ENCODE measurements around the gene TEX14.

TEX14 gene

DNA sequence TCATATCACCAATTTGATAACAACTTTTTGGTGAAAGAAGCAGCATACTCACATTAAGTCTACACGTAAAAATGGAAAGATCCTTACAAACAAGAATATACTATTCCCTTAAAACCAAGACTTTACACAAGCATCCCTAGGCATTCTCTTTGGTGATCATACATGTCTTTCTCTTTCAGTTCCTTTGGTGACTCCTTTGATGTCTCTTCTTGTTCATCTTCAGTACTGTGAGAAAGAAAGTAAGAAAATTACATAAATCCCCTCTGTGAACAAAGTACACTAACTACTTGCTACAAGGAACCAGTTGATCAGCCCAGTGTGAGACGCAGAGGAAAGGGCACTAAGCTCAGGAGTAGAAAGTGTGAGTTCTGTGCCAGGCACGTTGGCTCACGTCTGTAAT lies 117.8 kb downstream of the TEX14 start:
- H3K4me3 ChIP-seq (ENCODE audit: low read depth, low read length) = no peak overlapping the region
- TF ChIP-seq, protein P1, sequence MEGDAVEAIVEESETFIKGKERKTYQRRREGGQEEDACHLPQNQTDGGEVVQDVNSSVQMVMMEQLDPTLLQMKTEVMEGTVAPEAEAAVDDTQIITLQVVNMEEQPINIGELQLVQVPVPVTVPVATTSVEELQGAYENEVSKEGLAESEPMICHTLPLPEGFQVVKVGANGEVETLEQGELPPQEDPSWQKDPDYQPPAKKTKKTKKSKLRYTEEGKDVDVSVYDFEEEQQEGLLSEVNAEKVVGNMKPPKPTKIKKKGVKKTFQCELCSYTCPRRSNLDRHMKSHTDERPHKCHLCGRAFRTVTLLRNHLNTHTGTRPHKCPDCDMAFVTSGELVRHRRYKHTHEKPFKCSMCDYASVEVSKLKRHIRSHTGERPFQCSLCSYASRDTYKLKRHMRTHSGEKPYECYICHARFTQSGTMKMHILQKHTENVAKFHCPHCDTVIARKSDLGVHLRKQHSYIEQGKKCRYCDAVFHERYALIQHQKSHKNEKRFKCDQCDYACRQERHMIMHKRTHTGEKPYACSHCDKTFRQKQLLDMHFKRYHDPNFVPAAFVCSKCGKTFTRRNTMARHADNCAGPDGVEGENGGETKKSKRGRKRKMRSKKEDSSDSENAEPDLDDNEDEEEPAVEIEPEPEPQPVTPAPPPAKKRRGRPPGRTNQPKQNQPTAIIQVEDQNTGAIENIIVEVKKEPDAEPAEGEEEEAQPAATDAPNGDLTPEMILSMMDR (IDR thresholded peaks at IDR 0.05; ENCODE audit: borderline replicate concordance, insufficient read depth, low read depth, low read length) = no peak

DNA sequence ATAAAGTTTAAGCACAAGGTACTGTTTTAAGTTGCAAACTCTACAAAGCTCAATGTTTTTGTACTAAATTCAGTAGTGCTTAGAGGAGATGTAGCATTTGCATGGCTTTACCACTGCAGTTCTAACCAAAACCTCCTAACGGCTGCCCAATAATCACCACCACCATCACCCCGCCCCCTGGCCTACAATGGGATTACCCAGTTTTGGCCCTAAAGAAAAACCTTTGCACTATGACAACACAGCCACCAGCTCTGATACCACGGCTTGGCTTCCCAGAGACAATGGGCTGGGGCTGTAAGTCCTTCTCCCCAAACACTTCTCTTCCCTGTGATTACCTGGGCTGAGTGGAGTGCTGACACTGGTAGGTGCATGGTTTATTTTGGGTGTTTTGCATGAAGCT lies 119.0 kb downstream of the TEX14 start:
- TF ChIP-seq, protein P1 (IDR thresholded peaks at IDR 0.05; ENCODE audit: borderline replicate concordance, insufficient read depth, low read depth, low read length) = no peak
- H3K4me3 ChIP-seq (ENCODE audit: low read depth, low read length) = no peak overlapping the region

DNA sequence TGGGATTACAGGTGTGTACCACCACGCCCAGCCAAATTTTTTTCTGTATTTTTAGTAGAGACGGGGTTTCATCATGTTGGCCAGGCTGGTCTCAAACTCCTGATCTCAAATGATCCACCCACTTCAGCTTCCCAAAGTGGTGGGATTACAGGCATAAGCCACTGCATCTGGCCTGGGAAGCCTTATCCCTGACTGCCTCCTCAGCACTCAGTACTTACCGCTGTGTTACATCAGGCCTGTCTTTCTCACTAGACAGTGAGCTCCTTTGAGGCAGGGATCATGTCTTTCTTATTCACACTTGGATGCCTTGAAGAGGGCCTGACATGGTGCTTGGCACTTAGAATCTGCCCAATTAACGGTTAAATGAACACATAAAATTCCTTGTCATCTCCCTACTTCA lies 121.1 kb downstream of the TEX14 start:
- no peak overlapping the region for H3K4me3 ChIP-seq (ENCODE audit: low read depth, low read length)
- TF ChIP-seq, protein P1 (IDR thresholded peaks at IDR 0.05; ENCODE audit: borderline replicate concordance, insufficient read depth, low read depth, low read length) = no peak

DNA sequence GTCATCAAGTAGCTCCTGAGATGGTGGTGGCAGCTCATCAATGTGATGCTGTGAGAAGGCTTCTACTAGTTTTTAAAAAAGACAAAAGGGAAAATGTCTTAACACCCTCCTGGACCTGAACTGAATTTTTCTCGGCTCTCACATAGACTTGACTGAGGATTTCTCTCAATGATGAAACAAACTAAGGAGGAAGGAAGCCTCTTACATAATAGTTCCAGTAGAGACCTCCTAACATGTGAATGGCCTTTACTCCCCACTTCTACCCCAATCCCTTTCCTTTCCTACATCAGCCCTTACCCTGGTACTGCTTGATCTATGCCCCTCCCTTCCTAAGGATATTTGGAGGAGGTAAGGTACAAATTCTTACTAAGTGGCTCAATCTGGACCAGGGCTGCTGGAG lies 122.6 kb downstream of the TEX14 start:
- TF ChIP-seq, protein P1 (IDR thresholded peaks at IDR 0.05; ENCODE audit: borderline replicate concordance, insufficient read depth, low read depth, low read length) = no peak
- no peak overlapping the region for H3K4me3 ChIP-seq (ENCODE audit: low read depth, low read length)

DNA sequence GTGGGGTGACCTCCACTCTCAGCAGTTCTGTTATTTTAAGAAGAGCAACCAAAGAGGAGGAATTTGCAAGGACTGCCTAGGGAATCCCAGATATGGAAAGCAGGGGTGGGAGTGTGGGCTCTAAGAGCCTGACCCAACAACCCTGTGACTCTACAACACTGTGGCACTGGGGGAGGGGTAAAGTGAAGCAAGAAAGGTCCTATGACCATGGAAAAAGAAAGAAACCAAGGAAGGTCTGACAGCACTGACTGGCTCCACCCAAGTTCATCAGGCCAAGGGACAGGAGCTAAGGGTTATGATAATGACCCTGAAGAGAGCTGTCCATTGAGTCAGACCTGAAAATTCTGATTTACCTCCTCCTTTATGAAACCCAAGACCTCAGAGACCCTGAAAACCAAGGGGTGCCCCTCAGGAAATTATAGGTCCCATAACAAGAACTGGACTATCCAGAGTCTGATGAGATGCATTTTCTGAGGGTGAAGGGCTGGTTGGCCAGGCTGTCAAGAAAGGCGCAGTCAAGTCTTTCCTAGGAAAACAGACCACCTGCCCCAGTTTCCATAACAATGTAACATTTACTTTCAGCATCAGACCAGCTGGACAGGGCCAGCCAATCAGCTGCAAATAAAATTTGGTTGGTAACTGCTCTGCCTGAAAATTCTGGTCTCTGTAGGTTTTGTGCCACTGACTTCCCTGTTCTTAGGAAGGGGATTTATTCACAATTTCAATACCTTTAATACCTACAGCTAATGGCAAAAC lies 123.6 kb downstream of the TEX14 start:
- H3K4me3 ChIP-seq (ENCODE audit: low read depth, low read length) = no peak overlapping the region
- TF ChIP-seq, protein P1 (IDR thresholded peaks at IDR 0.05; ENCODE audit: borderline replicate concordance, insufficient read depth, low read depth, low read length) = no peak

DNA sequence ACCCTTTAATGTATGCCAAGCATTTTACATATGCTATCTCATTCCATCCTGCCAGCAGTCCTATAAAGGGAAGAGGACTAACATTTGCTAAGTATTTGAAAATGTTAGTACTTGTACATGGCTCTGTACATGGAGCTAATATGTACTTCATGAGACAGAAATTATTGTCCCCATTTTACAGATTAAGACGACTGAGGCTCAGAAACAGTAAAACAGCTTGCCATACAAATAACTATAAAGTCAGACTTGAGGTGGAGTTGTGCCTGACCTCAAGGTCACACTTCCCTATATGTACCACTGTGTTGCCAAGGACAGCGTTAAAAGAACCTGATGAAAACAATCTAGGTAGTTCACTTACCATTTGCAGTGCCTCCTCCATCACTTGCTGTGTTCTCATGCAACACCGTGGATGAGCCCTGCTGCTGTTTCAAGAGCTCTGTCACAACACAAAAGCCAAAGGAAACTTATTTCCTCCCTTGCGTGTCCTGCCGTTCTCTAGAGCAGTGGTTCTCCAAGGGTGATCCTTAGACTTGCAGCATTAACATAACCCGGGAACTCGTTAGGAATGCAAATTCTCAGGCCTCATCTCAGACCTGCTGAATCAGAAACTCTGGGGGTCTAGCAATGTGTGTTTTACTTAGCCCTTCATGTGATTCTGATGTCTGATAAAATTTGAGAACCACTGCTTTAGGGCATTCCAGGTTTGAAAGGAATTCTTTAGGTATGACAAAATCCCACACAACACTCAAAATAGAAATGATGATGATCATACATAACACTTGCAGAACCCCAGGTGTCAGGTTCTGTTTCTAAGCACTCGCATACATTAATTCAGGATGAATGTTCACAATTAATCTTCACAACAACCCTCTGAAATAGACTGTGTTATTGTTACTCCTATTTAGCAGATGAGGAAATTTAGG lies 126.2 kb downstream of the TEX14 start:
- no peak overlapping the region for H3K4me3 ChIP-seq (ENCODE audit: low read depth, low read length)
- TF ChIP-seq, protein P1 (IDR thresholded peaks at IDR 0.05; ENCODE audit: borderline replicate concordance, insufficient read depth, low read depth, low read length) = no peak

Measured in GM12875 (cell line).